Coronary artery (tissue), 2 donors: Measurements from ENCODE around the gene NEK9.

Source experiments
- DNase-seq: peaks from one replicate; pipeline ENCODE4 v3.0.0-alpha.2; 2017; ENCODE audit warnings: low spot score
- H3K27ac ChIP-seq, 2 donors: fragments of 200-600 bp; sonication (generic); one replicate each; pipeline ENCODE4 v1.5.1; 2016 to 2019
- H3K4me3 ChIP-seq: fragments of 200-600 bp; sonication (generic); 2 replicates; pipeline ENCODE4 v1.5.1; 2016; ENCODE audit warnings: mild to moderate bottlenecking, moderate library complexity
- CTCF ChIP-seq: fragments of 200-600 bp; sonication (generic); IDR thresholded peaks from one replicate; pipeline ENCODE4 v1.5.1; 2019; ENCODE audit warnings: antibody characterized with exemption

Gene NEK9

GRCh38 chr14:75049731-75050201 is 77.1 kb downstream of the NEK9 start:
- Histone ChIP-seq H3K27ac (peak overlapping the region; percentile 90 to 91), H3K4me3 (peak overlapping the region; percentile 32)
- TF ChIP-seq CTCF: no peak
- DNase-seq: no peak

GRCh38 chr14:75049136-75049535 is 77.7 kb downstream of the NEK9 start:
- Histone ChIP-seq H3K27ac (peak overlapping the region; percentile 90 to 91), H3K4me3 (peak overlapping the region; percentile 32)
- DNase-seq: no peak
- TF ChIP-seq CTCF: no peak

GRCh38 chr14:75048101-75048500 is 78.7 kb downstream of the NEK9 start:
- no peak overlapping the region for H3K27ac ChIP-seq
- H3K4me3 ChIP-seq: no peak overlapping the region
- no peak for TF ChIP-seq CTCF
- no peak for DNase-seq

- H3K27ac ChIP-seq: no peak overlapping the region
- no peak overlapping the region for H3K4me3 ChIP-seq
- no peak for DNase-seq
- TF ChIP-seq CTCF: no peak
These were observed 79.3 kb downstream of the NEK9 start for GRCh38 chr14:75047506-75047905.

GRCh38 chr14:75046899-75047298 is 79.9 kb downstream of the NEK9 start:
- DNase-seq: no peak
- no peak for TF ChIP-seq CTCF
- no peak overlapping the region for H3K27ac ChIP-seq
- H3K4me3 ChIP-seq: no peak overlapping the region

- TF ChIP-seq CTCF: no peak
- DNase-seq: no peak
- Histone ChIP-seq H3K4me3 (no peak overlapping the region), H3K27ac (no peak overlapping the region)
These were observed 80.6 kb downstream of the NEK9 start for GRCh38 chr14:75046275-75046674.

- no peak for DNase-seq
- Histone ChIP-seq H3K27ac (no peak overlapping the region), H3K4me3 (no peak overlapping the region)
- no peak for TF ChIP-seq CTCF
These were observed 82.1 kb downstream of the NEK9 start for GRCh38 chr14:75044752-75045151.
